Peyer's patch (tissue), 4 donors: Measurements from ENCODE around the gene THRB.

Source experiments
- CTCF ChIP-seq, 6 experiments: fragments of 450-650 bp in 4 of 6; fragments of 200-600 bp in 2 of 6; sonication (generic) in 1 of 6; IDR thresholded peaks; one replicate each; pipeline ENCODE4 v1.5.1; 2017 to 2019; ENCODE audit warnings: antibody characterized with exemption in 6 of 6, mild to moderate bottlenecking in 3 of 6, moderate library complexity in 1 of 6
- POLR2A ChIP-seq, 2 donors: fragments of 450-650 bp; IDR thresholded peaks; one replicate each; pipeline ENCODE4 v1.5.1; 2017; ENCODE audit warnings: antibody characterized with exemption in 2 of 2, mild to moderate bottlenecking in 2 of 2, moderate library complexity in 2 of 2

- TF ChIP-seq CTCF (IDR thresholded peaks at IDR 0.05) = no peak
- TF ChIP-seq POLR2A (IDR thresholded peaks at IDR 0.05) = no peak
These were observed 261.9 kb downstream of the THRB start for GRCh38 chr3:24232784-24233183.
